MM.1S (cell line): Measurements from ENCODE around the gene ATP13A3.

Source experiments
- DNase-seq: peaks from one replicate; pipeline ENCODE4 v3.0.0-alpha.2; 2015
- H2AFZ ChIP-seq: fragments of 300-600 bp; sonication (generic); 2 replicates; pipeline ENCODE4 v1.6.0; 2016; ENCODE audit warnings: antibody characterized with exemption, low read length
- H3F3A ChIP-seq: fragments of 300-600 bp; sonication (generic); 2 replicates; pipeline ENCODE4 v1.6.1; 2016; ENCODE audit warnings: mild to moderate bottlenecking, antibody characterized with exemption, low read length, moderate library complexity, mixed read lengths; ENCODE audit not compliant: insufficient read depth
- H3K27ac ChIP-seq: fragments of 300-600 bp; sonication (generic); 2 replicates; pipeline ENCODE4 v1.5.1; 2016; ENCODE audit warnings: mild to moderate bottlenecking, low read length
- H3K27me3 ChIP-seq: fragments of 300-600 bp; sonication (generic); replicated peaks from 2 replicates; pipeline ENCODE4 v1.6.0; 2016; ENCODE audit warnings: low read length; ENCODE audit not compliant: insufficient read depth
- H3K36me3 ChIP-seq: fragments of 300-600 bp; sonication (generic); replicated peaks from 2 replicates; pipeline ENCODE4 v1.6.1; 2016; ENCODE audit warnings: mild to moderate bottlenecking, low read length, mixed read lengths; ENCODE audit not compliant: insufficient read depth
- H3K4me1 ChIP-seq: fragments of 300-600 bp; sonication (generic); 2 replicates; pipeline ENCODE4 v1.6.1; 2016; ENCODE audit warnings: low read length, mixed read lengths
- H3K4me2 ChIP-seq: fragments of 300-600 bp; sonication (generic); 2 replicates; pipeline ENCODE4 v1.6.0; 2016; ENCODE audit warnings: low read depth, low read length
- H3K4me3 ChIP-seq: fragments of 300-600 bp; sonication (generic); 2 replicates; pipeline ENCODE4 v1.5.1; 2016; ENCODE audit warnings: low read length, mixed read lengths
- H3K79me2 ChIP-seq: fragments of 300-600 bp; sonication (generic); 2 replicates; pipeline ENCODE4 v1.6.1; 2016; ENCODE audit warnings: mixed run types, low read length, mixed read lengths
- H3K9ac ChIP-seq: fragments of 300-600 bp; sonication (generic); 2 replicates; pipeline ENCODE4 v1.6.1; 2016; ENCODE audit warnings: low read length, mixed read lengths
- H3K9me2 ChIP-seq: fragments of 300-600 bp; sonication (generic); replicated peaks from 2 replicates; pipeline ENCODE4 v1.6.1; 2016; ENCODE audit warnings: mild to moderate bottlenecking, low read length, mixed read lengths; ENCODE audit not compliant: insufficient read depth
- H3K9me3 ChIP-seq: fragments of 300-600 bp; sonication (generic); replicated peaks from 2 replicates; pipeline ENCODE4 v1.6.1; 2016; ENCODE audit warnings: mild to moderate bottlenecking, low read length, mixed read lengths; ENCODE audit not compliant: insufficient read depth
- H4K20me1 ChIP-seq: fragments of 300-600 bp; sonication (generic); 2 replicates; pipeline ENCODE4 v1.6.1; 2016; ENCODE audit warnings: mild to moderate bottlenecking, low read length, moderate library complexity, mixed read lengths; ENCODE audit not compliant: insufficient read depth
- CTCF ChIP-seq: fragments of 300-600 bp; sonication (generic); IDR thresholded peaks from 2 replicates; pipeline ENCODE4 v1.5.1; 2016; ENCODE audit warnings: antibody characterized with exemption, low read length, mixed read lengths
- EZH2 ChIP-seq: fragments of 300-600 bp; sonication (generic); optimal IDR thresholded peaks from 2 replicates; pipeline ENCODE3; 2017; ENCODE audit warnings: low read depth, mild to moderate bottlenecking, antibody characterized with exemption, low read length, mixed read lengths
- EZH2phosphoT487 ChIP-seq: fragments of 300-600 bp; sonication (generic); IDR thresholded peaks from 2 replicates; pipeline ENCODE4 v1.6.1; 2018; ENCODE audit warnings: antibody characterized with exemption, low read length

Gene ATP13A3

GRCh38 chr3:194397757-194398312 lies 89.0 kb downstream of the ATP13A3 start:
- TF ChIP-seq EZH2phosphoT487: no peak
- Histone ChIP-seq H3K4me2 (peak overlapping the region; percentile 53), H3K27me3 (peaks cover 48% of the 10 kb centered on the region), H3K27ac (no peak overlapping the region), H3K9ac (no peak overlapping the region), H3K9me2 (no peaks in the 10 kb centered on the region), H3K36me3 (no peaks in the 10 kb centered on the region), H3K9me3 (no peaks in the 10 kb centered on the region), H4K20me1 (no peaks in the 10 kb centered on the region), H3K4me1 (0 out of 2 replicates have a peak, but pooled peaks cover 4% of the 10 kb centered on the region), H3K79me2 (no peaks in the 10 kb centered on the region), H3K4me3 (peak overlapping the region; percentile 19), H2AFZ (0 out of 2 replicates have a peak overlapping the region, but pooled peaks have one; percentile 38), H3F3A (no peaks in the 10 kb centered on the region)
- DNase-seq: no peak

GRCh38 chr3:194396859-194397756 lies 89.7 kb downstream of the ATP13A3 start:
- Histone ChIP-seq H3K27ac (no peak overlapping the region), H3K4me3 (peak overlapping the region; percentile 19; the same call in 1 of the 2 replicates)
- no peak for DNase-seq

GRCh38 chr3:194396539-194396858 lies 90.3 kb downstream of the ATP13A3 start:
- H3K9ac ChIP-seq: no peak overlapping the region
- H3K27me3 ChIP-seq: peaks cover 48% of the 10 kb centered on the region
- no peaks in the 10 kb centered on the region for H3K9me2 ChIP-seq
- no peak overlapping the region for H3K27ac ChIP-seq
- H2AFZ ChIP-seq: no peak overlapping the region
- H3K4me2 ChIP-seq: no peak overlapping the region; the same call in 1 of the 2 replicates
- TF ChIP-seq CTCF: no peak
- no peak for TF ChIP-seq EZH2phosphoT487
- TF ChIP-seq EZH2: no peak
- no peak for DNase-seq
- H3K9me3 ChIP-seq: no peaks in the 10 kb centered on the region
- H3K79me2 ChIP-seq: no peaks in the 10 kb centered on the region
- H3K4me3 ChIP-seq: no peak overlapping the region
- no peaks in the 10 kb centered on the region for H3K36me3 ChIP-seq
- no peaks in the 10 kb centered on the region for H3F3A ChIP-seq
- H4K20me1 ChIP-seq: no peaks in the 10 kb centered on the region
- 0 out of 2 replicates have a peak, but pooled peaks cover 4% of the 10 kb centered on the region for H3K4me1 ChIP-seq

More at GRCh38 chr3:194396859-194397756, 89.7 kb downstream of the ATP13A3 start:
- Histone ChIP-seq H2AFZ (0 out of 2 replicates have a peak overlapping the region, but pooled peaks have one; percentile 38), H3K79me2 (no peaks in the 10 kb centered on the region), H3K9me3 (no peaks in the 10 kb centered on the region), H3K9me2 (no peaks in the 10 kb centered on the region), H4K20me1 (no peaks in the 10 kb centered on the region), H3K36me3 (no peaks in the 10 kb centered on the region), H3K27me3 (peaks cover 48% of the 10 kb centered on the region), H3K4me2 (peak overlapping the region; percentile 53), H3K4me1 (0 out of 2 replicates have a peak, but pooled peaks cover 4% of the 10 kb centered on the region), H3K9ac (no peak overlapping the region), H3F3A (no peaks in the 10 kb centered on the region)
- no peak for TF ChIP-seq CTCF
- no peak for TF ChIP-seq EZH2
- TF ChIP-seq EZH2phosphoT487: no peak
